H9 (cell line): ENCODE measurements around the gene LCNL1. TPM values are rescaled to one million over a fixed set of nuclear protein-coding genes. Genes with fewer than 3 reads are reported as not detected.

Experiments
- DNase-seq: peaks from one replicate; pipeline ENCODE4 v3.0.0-alpha.2; 2017
- H2AFZ ChIP-seq: one replicate; pipeline ENCODE4 v1.6.1; 2013; ENCODE audit warnings: mild to moderate bottlenecking, low read length, control low read depth, moderate library complexity
- H2AK5ac ChIP-seq: 2 replicates; pipeline ENCODE4 v1.6.1; 2013; ENCODE audit warnings: low read length, control low read depth, mixed read lengths; ENCODE audit not compliant: insufficient read length
- H2BK120ac ChIP-seq: one replicate; pipeline ENCODE4 v1.6.1; 2013; ENCODE audit warnings: low read depth, mild to moderate bottlenecking, low read length, control low read depth, inconsistent platforms; ENCODE audit not compliant: poor library complexity, severe bottlenecking
- H2BK12ac ChIP-seq: 2 replicates; pipeline ENCODE4 v1.6.1; 2013; ENCODE audit warnings: low read length, control low read depth, mixed read lengths, low read depth; ENCODE audit not compliant: insufficient read length
- H2BK15ac ChIP-seq: 2 replicates; pipeline ENCODE4 v1.6.1; 2013; ENCODE audit warnings: low read depth, low read length, control low read depth
- H2BK20ac ChIP-seq: one replicate; pipeline ENCODE4 v1.6.1; 2013; ENCODE audit warnings: low read depth, mild to moderate bottlenecking, low read length, control low read depth, inconsistent platforms; ENCODE audit not compliant: poor library complexity, severe bottlenecking
- H2BK5ac ChIP-seq: 2 replicates; pipeline ENCODE4 v1.6.1; 2013; ENCODE audit warnings: low read length, control low read depth, mixed read lengths; ENCODE audit not compliant: insufficient read length
- H3K14ac ChIP-seq: 2 replicates; pipeline ENCODE4 v1.6.1; 2013; ENCODE audit warnings: low read length, control low read depth; ENCODE audit not compliant: insufficient read depth
- H3K18ac ChIP-seq: 2 replicates; pipeline ENCODE4 v1.6.1; 2013; ENCODE audit warnings: low read depth, mild to moderate bottlenecking, mixed read lengths, low read length, control low read depth; ENCODE audit not compliant: insufficient read length
- H3K23ac ChIP-seq: 2 replicates; pipeline ENCODE4 v1.6.1; 2013; ENCODE audit warnings: low read length, control low read depth, mixed read lengths, low read depth; ENCODE audit not compliant: insufficient read length
- H3K23me2 ChIP-seq: 2 replicates; pipeline ENCODE4 v1.6.1; 2013; ENCODE audit warnings: low read depth, mild to moderate bottlenecking, mixed read lengths, low read length, control low read depth; ENCODE audit not compliant: insufficient read length, poor library complexity, severe bottlenecking
- H3K27ac ChIP-seq: 2 replicates; pipeline ENCODE4 v1.5.1; 2013; ENCODE audit warnings: low read length, control low read depth, mixed read lengths, low read depth; ENCODE audit not compliant: insufficient read length
- H3K27me3 ChIP-seq: 2 replicates; pipeline ENCODE4 v1.6.1; 2013; ENCODE audit warnings: low read length, control low read depth, inconsistent platforms; ENCODE audit not compliant: insufficient read depth
- H3K4ac ChIP-seq: 2 replicates; pipeline ENCODE4 v1.6.1; 2013; ENCODE audit warnings: low read depth, mild to moderate bottlenecking, control low read depth, inconsistent platforms, low read length, moderate library complexity
- H3K4me1 ChIP-seq: 2 replicates; pipeline ENCODE4 v1.6.1; 2013; ENCODE audit warnings: low read length, control low read depth, inconsistent platforms; ENCODE audit not compliant: insufficient read depth
- H3K4me2 ChIP-seq: 2 replicates; pipeline ENCODE4 v1.6.1; 2013; ENCODE audit warnings: low read length, control low read depth, mixed read lengths; ENCODE audit not compliant: insufficient read length, insufficient read depth
- H3K56ac ChIP-seq: 2 replicates; pipeline ENCODE4 v1.6.1; 2013; ENCODE audit warnings: low read depth, mild to moderate bottlenecking, mixed read lengths, low read length, control low read depth; ENCODE audit not compliant: insufficient read length
- H3K79me1 ChIP-seq: 2 replicates; pipeline ENCODE4 v1.6.1; 2013; ENCODE audit warnings: low read depth, mild to moderate bottlenecking, moderate library complexity, low read length, control low read depth, inconsistent platforms; ENCODE audit not compliant: insufficient read depth, poor library complexity, severe bottlenecking
- H3K79me2 ChIP-seq: 2 replicates; pipeline ENCODE4 v1.6.1; 2013; ENCODE audit warnings: low read length, control low read depth, inconsistent platforms; ENCODE audit not compliant: insufficient read depth
- H3K9ac ChIP-seq: 2 replicates; pipeline ENCODE4 v1.6.1; 2013; ENCODE audit warnings: low read length, control low read depth, mixed read lengths; ENCODE audit not compliant: insufficient read length; ENCODE audit errors: extremely low read depth
- H3K9me3 ChIP-seq: one replicate; pipeline ENCODE4 v1.6.1; 2013; ENCODE audit warnings: low read depth, low read length, inconsistent platforms; ENCODE audit not compliant: control insufficient read depth
- H3T11ph ChIP-seq: one replicate; pipeline ENCODE4 v1.6.1; 2013; ENCODE audit warnings: mild to moderate bottlenecking, low read length, control low read depth, inconsistent platforms
- H4K20me1 ChIP-seq: one replicate; pipeline ENCODE4 v1.6.1; 2013; ENCODE audit not compliant: control insufficient read depth, insufficient read length, insufficient read depth
- H4K5ac ChIP-seq: 2 replicates; pipeline ENCODE4 v1.6.1; 2013; ENCODE audit warnings: low read depth, mild to moderate bottlenecking, mixed read lengths, low read length, control low read depth; ENCODE audit not compliant: insufficient read length
- H4K8ac ChIP-seq: replicated peaks from 2 replicates; pipeline ENCODE4 v1.6.1; 2013; ENCODE audit warnings: low read length, control low read depth, mixed read lengths, low read depth; ENCODE audit not compliant: insufficient read length
- H4K91ac ChIP-seq: 2 replicates; pipeline ENCODE4 v1.6.1; 2013; ENCODE audit warnings: low read depth, mild to moderate bottlenecking, moderate library complexity, mixed read lengths, low read length, control low read depth; ENCODE audit not compliant: insufficient read length
- H3K27ac Mint-ChIP-seq, 3 experiments: 2 replicates in 2 of 3; 3 replicates in 1 of 3; pipeline ENCODE4 v1.8.0; 2020 to 2021; ENCODE audit warnings: mixed read lengths in 3 of 3, mild to moderate bottlenecking in 1 of 3, moderate library complexity in 1 of 3
- H3K27me3 Mint-ChIP-seq: 2 replicates; pipeline ENCODE4 v1.8.0; 2021; ENCODE audit warnings: low read depth, mild to moderate bottlenecking, moderate library complexity, mixed read lengths
- H3K36me3 Mint-ChIP-seq, 3 experiments: 2 replicates in 2 of 3; 3 replicates in 1 of 3; pipeline ENCODE4 v1.8.0; 2020 to 2021; ENCODE audit warnings: low read depth in 3 of 3, mixed read lengths in 3 of 3; ENCODE audit not compliant: insufficient read depth in 1 of 3
- H3K4me1 Mint-ChIP-seq, 2 experiments: 2 replicates each; pipeline ENCODE4 v1.8.0; 2020; ENCODE audit warnings: mixed read lengths in 2 of 2
- H3K4me3 Mint-ChIP-seq, 2 experiments: 2 replicates in 1 of 2; 3 replicates in 1 of 2; pipeline ENCODE4 v1.8.0; 2020 to 2021; ENCODE audit warnings: mild to moderate bottlenecking in 2 of 2, mixed read lengths in 2 of 2, moderate library complexity in 1 of 2
- H3K9me3 Mint-ChIP-seq, 2 experiments: 2 replicates in 1 of 2; 3 replicates in 1 of 2; pipeline ENCODE4 v1.8.0; 2020; ENCODE audit warnings: mild to moderate bottlenecking in 2 of 2, mixed read lengths in 2 of 2, moderate library complexity in 1 of 2
- CTCF ChIP-seq: fragments of 200-600 bp; sonication (generic); conservative IDR thresholded peaks from 3 replicates; pipeline ENCODE4 v1.8.0; 2021; ENCODE audit warnings: antibody characterized with exemption, mild to moderate bottlenecking
- WGBS: extraction: QIAGEN DNeasy Blood & Tissue Kit; methylation state at CpG from one replicate; pipeline ENCODE4 v1.1.7; 2013; ENCODE audit warnings: missing lambda C conversion rate, low lambda C conversion rate, mixed read lengths; ENCODE audit not compliant: insufficient read length; ENCODE audit errors: extremely low coverage; 5-methylcytosine and 5-hydroxymethylcytosine counted together
- total RNA-seq: library from RNA; stranded (reverse); gene quantifications from 2 replicates; pipeline ENCODE4 v1.2.1, GENCODE V29; 2021

The LCNL1 gene
- total RNA-seq, 1 experiment from 2014 or later = 0.20 TPM

- no peak overlapping the region for H3K23ac ChIP-seq
- no peak for DNase-seq
- H4K5ac ChIP-seq = no peak overlapping the region
- Mint-ChIP-seq H3K36me3 (peaks cover 4 to 13% (median 6%) of the 10 kb centered on the region in 3 experiments; a peak in 4 of 7 replicates), H3K4me3 (no peak overlapping the region; a peak in 1 of 5 replicates), H3K27ac (no peak overlapping the region), H3K4me1 (no peaks in the 10 kb centered on the region; a peak in 1 of 4 replicates), H3K9me3 (no peaks in the 10 kb centered on the region), H3K27me3 (no peaks in the 10 kb centered on the region)
- no peak overlapping the region for H2AK5ac ChIP-seq
- H3K23me2 ChIP-seq = no peaks in the 10 kb centered on the region
- no CpG with 5 or more reads among the region's 28 CpGs for WGBS
- H3K56ac ChIP-seq = no peak overlapping the region
- H3K4ac ChIP-seq = no peak overlapping the region
- no peak overlapping the region for H3K9ac ChIP-seq
- no peak overlapping the region for H2BK20ac ChIP-seq
- no peak overlapping the region for H4K8ac ChIP-seq
- H3K18ac ChIP-seq = no peak overlapping the region
- H2AFZ ChIP-seq = no peak overlapping the region
- no peak overlapping the region for H2BK12ac ChIP-seq
- H3K79me2 ChIP-seq = no peaks in the 10 kb centered on the region
- no peaks in the 10 kb centered on the region for H3K79me1 ChIP-seq
- H3K4me1 ChIP-seq = no peaks in the 10 kb centered on the region
- H3K27me3 ChIP-seq = no peaks in the 10 kb centered on the region
- H3K14ac ChIP-seq = no peak overlapping the region
- TF ChIP-seq CTCF = no peak
- H2BK120ac ChIP-seq = no peak overlapping the region
- no peaks in the 10 kb centered on the region for H3K9me3 ChIP-seq
- H2BK15ac ChIP-seq = no peak overlapping the region
- no peak overlapping the region for H4K91ac ChIP-seq
- peaks cover under 1% of the 10 kb centered on the region for H4K20me1 ChIP-seq
- H3K4me2 ChIP-seq = no peak overlapping the region
- H2BK5ac ChIP-seq = no peak overlapping the region
- no peak overlapping the region for H3K27ac ChIP-seq
- no peak overlapping the region for H3T11ph ChIP-seq
These were observed 34.3 kb downstream of the LCNL1 start for GRCh38 chr9:137017071-137017470.
